GM10266 (cell line): ENCODE results near the gene FNDC3B.

Experiments
- DNase-seq: peaks from one replicate; pipeline ENCODE4 v3.0.0; 2012; ENCODE audit errors: extremely low spot score
- TF ChIP-seq, protein P1 (sequence below): IDR thresholded peaks from 2 replicates; pipeline ENCODE4 v1.5.1; 2012; ENCODE audit warnings: mild to moderate bottlenecking, low read depth; ENCODE audit not compliant: control insufficient read depth, insufficient read depth; ENCODE audit errors: missing control alignments

Gene FNDC3B

DNA sequence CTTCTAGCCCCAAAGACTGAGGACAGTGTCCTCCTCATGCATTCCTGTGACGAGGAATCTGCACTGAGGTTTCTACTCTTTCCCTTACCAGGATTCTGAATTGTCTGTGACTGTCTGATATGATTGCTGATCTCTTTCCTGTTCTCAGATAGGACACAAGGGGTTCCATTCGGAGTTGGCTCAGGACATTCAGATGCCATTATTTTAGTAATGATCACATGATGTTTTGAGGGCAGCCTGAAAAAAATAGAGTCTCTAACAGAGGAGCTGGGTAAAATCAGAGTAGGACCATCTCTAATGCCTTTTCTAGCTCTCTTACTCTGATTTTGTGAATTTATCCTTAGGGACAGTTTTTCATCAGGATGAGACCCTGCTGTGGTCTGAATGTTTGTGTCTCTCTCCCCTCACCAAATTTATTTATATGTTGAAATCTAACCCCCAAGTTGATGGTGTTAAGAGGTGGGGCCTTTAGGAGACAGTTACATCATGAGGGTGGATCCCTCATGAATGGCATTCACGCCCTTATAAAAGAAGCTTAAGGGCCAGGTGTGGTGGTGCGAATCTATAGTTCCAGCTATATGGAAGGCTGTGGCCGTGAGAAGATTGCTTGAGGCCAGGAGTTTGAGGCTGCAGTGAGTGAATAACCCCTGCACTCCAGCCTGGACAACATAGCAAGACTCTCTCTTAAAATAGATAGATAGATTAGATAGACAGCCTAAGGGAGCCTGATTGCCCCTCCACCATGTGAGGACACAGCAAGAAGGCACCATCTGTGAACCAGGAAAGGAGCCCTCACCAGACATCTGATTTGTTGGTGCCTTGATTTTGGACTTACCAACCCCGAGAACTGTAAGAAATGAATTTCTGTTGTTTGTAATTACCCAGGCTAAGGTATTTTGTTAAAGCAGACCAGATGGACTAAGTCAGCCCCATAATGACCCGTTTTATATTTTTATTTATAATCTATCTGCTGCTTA is 24.4 kb downstream of the FNDC3B start:
- TF ChIP-seq, protein P1, sequence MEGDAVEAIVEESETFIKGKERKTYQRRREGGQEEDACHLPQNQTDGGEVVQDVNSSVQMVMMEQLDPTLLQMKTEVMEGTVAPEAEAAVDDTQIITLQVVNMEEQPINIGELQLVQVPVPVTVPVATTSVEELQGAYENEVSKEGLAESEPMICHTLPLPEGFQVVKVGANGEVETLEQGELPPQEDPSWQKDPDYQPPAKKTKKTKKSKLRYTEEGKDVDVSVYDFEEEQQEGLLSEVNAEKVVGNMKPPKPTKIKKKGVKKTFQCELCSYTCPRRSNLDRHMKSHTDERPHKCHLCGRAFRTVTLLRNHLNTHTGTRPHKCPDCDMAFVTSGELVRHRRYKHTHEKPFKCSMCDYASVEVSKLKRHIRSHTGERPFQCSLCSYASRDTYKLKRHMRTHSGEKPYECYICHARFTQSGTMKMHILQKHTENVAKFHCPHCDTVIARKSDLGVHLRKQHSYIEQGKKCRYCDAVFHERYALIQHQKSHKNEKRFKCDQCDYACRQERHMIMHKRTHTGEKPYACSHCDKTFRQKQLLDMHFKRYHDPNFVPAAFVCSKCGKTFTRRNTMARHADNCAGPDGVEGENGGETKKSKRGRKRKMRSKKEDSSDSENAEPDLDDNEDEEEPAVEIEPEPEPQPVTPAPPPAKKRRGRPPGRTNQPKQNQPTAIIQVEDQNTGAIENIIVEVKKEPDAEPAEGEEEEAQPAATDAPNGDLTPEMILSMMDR, result no peak

GRCh38 chr3:172065527-172065926 is 26.1 kb downstream of the FNDC3B start:
- TF ChIP-seq, protein P1, result no peak
- no peak for DNase-seq

More for the DNA sequence above, 24.4 kb downstream of the FNDC3B start:
- DNase-seq, result no peak

DNA sequence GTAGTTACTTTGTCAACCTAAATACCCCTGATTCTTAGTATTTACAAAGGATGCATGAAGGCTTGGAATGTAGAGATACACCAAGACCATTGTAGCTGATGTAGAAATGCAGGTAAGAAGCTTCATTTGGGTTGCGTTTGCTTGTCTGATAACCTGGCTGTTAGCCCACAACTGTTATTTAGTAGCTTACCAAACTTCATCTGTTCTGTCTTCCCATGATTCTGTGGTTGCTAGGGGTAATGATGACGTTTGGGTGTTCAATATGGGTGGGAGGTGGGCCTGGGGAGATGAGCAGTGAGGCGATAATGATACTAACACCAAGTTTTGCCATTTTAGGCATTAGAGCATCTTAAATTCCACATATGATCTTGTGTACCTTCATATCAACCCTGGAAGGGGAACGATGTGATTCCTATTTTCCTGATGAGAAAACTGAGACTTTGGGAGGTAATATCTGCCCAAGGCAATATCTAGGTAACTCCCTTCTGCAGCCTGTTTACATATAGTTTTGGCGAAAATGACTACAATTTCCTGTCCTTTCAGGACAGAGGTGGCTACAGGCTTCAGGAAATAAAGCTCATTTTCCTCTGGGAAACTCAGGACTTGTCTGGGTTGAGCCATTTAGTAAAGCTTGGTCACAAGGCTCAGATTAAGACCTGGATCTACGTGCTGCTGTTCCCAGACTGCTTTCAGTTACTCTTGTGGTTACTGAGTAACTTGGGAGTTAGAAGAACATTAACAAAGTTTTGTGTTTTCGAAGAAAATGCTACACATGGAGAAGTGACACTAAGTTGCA is 26.8 kb downstream of the FNDC3B start:
- TF ChIP-seq, protein P1, result no peak
- DNase-seq, result no peak

DNA sequence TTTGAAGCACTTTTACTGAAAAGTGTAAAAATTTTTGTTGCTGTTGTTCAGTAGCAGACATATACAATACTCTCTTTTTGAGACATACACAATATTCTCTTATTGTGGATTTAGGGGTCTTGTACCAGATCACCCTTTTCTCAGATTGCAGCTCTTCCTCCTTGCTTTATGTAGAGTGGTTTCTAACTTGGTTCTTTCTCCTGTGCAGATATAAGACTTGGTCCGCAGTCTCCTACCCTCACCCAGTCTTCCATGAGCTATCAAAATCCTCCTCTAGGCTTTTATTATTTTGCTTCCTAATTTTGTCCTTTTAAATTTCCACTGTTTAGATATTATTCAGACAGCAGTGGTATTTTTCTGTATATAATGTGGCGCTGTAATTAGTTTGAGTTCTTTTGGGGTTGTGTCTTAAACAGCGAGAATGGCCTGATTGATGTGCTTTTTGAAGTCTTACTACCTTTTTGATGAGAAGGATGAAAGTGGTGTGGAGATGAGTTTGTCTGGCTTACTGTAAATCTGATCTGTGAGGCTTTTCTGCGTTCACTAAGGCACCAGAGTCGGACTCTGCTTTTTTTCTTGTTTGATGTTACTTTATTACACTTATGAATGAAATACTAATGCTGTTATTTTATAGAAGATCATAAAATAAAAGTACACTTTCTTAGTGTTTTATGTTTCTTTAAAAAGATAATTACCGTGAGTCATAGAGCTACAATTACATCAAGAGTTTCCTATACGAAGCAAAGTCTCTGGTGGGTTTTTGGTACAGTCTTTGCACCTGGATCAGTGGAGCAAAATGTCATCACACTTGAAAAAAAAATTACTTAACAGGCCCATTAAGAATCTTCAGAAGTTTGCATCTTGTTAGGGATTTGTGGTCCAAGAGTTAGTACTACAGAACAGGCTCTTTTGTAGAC is 27.8 kb downstream of the FNDC3B start:
- no peak for DNase-seq
- TF ChIP-seq, protein P1, result no peak

- DNase-seq, result no peak
- TF ChIP-seq, protein P1, result no peak
These were observed 28.6 kb downstream of the FNDC3B start for GRCh38 chr3:172067837-172068440.

GRCh38 chr3:172068977-172069376 is 29.6 kb downstream of the FNDC3B start:
- TF ChIP-seq, protein P1, result no peak
- DNase-seq, result no peak
